Measurements from ENCODE around the gene GSE1.

GSE1 gene

DNA sequence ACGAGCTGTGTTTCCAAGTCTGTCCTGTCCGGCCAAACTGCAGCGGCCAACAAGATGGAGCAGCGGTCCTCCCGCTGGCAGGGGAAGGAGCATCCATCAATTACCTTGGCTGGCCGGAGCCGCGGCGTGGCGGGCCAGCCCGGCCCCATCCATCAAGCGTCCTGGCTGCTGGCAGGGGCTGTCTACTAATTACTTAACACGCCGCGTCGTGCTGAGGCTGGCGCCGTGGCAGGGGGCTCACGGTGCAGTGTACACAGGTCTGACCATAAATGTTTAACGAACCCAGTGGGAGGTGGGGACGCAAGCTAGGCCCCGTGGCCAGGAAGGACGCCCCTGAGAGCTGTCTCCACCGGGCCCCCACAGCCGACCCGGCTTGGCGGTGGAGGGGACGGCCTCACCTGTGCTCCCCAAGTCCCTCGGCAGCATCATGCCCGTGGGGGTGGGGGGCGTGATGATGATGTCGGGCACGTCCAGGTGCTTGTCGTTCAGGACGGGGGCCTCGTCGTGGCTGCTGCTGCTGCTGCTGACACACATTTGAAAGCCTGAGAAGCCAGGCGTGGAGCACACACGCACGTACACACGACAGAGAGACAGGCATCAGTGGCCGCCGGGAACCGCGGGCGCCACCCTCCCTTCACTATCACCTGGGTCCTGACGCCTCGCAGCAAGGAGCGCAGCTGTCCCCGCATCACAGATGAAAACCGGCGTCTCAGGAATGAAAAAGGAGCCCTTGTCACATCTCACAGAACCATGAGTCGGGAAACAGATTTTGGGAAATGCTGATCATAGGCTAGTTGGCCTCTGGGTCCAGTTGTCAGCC, 96.9 kb downstream of the GSE1 start:
- no peak for DNase-seq

GRCh38 chr16:85710732-85711131, 97.6 kb downstream of the GSE1 start:
- no peak for DNase-seq

- no peak for DNase-seq
Measured at GRCh38 chr16:85711982-85712587, 99.0 kb downstream of the GSE1 start.

- no peak for DNase-seq
Measured at GRCh38 chr16:85712801-85713200, 99.7 kb downstream of the GSE1 start.

- DNase-seq, result no peak
Measured at GRCh38 chr16:85715169-85716021, 102.3 kb downstream of the GSE1 start.

DNA sequence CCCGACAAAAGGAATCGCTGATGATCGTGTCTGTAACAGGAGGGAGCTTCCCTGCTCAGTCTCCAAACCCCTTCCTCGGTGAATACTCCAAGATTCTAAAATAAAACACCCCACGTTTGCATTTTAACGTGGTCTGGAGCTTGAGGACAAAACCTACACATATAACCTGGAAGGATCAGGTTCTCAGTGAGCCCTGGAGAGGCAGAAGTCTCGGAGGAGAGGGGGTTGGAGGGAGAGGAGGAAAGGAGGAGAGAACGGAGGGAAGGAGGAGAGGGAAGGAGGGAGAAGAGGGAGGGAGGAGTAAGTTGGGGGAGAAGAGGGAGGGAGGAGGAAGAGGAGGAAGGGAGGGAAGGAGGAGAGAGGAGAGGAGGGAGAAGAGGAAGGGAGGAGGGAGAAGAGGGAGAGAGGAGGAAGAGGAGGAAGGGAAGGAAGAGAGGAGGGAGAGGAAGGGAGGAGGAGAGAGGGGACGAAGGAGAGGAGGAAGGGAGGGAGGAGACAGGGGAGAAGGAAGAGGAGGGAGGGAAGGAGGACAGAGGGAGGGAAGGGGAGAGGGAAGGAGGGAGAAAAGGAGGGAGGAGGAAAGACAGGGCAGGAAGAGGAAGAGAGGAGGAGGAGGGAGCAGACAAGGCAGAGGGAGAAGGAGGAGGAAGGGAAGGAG, 103.0 kb downstream of the GSE1 start:
- no peak for DNase-seq

DNA sequence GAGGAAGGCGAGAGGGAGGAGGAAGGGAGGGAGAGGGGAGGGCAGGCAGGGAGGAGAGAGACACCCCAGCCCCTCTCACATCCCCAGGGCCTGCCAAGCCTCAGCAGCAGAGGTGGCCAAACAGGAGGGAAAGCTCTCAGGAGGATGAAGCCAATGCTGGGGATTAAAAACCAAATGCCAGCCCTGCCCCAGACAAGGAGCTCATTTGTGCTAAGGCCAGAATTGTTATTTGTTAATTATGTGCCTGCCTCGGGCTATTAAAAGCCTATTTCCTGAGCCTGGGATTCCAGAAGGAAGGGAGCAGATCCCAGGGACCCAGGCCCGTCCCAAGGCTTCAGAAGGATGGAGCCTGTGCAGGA, 103.5 kb downstream of the GSE1 start:
- no peak for DNase-seq

- peak in 1 of 2 experiments; percentile 49 for DNase-seq
Measured at GRCh38 chr16:85717393-85718152, 104.5 kb downstream of the GSE1 start.

DNA sequence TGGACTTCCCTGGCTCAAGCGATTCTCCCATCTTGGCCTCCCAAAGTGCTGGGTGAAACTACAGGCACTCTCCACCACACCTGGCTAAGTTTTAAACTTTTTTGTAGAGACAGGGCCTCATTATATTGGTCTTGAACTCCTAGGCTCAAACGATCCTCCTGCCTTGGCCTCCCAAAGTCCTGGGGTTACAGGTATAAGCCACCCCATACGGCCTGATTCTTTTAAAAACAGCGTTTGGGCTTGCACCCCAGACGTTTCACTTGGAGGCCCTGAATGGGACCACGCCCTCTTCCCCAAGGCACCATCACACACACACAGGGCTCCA, 105.0 kb downstream of the GSE1 start:
- DNase-seq, result no peak

GRCh38 chr16:85718682-85719081, 105.6 kb downstream of the GSE1 start:
- DNase-seq, result no peak

GRCh38 chr16:85719605-85720301, 106.6 kb downstream of the GSE1 start:
- no peak for DNase-seq

- no peak for DNase-seq
Measured at GRCh38 chr16:85720302-85720637, 107.1 kb downstream of the GSE1 start.

- no peak for DNase-seq
Measured at GRCh38 chr16:85722128-85722893, 109.2 kb downstream of the GSE1 start.

DNA sequence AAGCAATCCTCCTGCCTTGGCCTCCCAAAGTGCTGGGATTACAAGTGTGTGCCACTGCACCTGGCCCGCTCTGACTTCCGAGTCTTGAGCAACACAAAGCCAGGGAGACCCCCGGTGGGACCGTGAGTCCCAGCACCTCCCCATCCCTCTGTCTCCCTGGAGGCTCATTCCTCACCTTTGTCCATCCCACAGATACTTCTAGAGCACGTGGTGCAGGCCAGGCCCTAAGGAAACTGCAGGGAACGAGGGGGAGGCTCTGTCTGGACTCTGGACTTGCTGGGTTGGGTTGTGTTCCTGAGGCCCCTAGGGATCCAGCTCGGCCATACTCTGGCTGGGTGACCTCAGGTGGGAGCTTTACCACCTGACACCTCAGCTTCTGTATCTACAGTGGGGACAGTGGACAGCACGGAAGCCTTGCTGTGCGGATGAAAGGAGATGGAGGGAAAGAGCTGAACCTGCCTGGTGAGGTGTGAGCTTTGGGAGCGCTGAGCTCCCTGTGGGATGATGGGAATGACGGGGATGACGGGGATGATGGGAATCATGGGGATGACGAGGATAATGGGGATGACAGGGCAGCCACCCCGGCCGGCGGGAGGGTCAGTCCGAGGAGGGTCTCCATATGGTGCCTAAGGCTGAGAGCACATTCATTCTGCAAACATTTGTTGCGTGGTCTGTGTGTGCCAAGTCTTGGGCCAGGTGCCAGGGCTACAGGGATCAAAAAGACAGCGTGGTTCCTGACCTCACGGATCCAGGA, 111.2 kb downstream of the GSE1 start:
- DNase-seq, result no peak

DNA sequence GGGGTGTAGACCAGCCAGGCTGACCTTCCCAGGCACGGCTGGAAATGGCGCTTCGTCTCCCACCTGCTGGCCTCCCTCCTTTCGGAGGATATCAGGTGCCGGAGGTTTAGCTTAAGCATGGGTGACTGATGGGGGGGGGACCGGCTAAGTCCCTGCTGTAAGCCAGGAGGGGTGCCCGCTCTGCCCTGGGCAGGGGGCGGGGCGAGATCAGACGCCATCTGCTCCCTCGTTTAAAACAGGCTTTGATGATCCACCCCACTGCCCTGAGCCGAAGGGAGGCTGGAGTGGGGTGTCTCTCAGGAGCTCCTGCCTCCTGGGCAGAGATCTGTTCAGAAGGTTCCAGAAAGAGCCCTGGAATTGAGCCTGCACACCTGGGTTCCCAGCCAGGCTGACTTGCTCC, 111.8 kb downstream of the GSE1 start:
- DNase-seq, result no peak
